ENCODE measurements around the gene MBNL1.

MBNL1 gene

DNA sequence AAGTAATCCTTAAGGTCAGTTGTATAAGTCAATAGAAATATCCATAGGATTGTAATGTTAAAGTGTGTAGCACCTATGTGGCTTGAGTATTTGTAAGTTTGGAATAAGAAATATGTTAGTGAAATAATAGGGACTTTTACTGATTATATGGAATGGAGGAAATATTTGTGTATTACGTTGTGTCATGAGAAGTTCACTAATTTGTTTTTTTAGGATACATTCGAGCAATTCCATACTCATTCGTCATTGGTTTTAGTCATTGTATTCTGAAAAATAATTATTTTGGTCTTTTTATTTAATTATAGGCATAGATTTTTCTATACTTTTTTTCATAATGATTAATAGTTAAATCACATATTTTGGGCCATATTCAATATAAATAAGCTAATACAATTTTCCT, 21.0 kb downstream of the MBNL1 start:
- TF ChIP-seq, protein P1, sequence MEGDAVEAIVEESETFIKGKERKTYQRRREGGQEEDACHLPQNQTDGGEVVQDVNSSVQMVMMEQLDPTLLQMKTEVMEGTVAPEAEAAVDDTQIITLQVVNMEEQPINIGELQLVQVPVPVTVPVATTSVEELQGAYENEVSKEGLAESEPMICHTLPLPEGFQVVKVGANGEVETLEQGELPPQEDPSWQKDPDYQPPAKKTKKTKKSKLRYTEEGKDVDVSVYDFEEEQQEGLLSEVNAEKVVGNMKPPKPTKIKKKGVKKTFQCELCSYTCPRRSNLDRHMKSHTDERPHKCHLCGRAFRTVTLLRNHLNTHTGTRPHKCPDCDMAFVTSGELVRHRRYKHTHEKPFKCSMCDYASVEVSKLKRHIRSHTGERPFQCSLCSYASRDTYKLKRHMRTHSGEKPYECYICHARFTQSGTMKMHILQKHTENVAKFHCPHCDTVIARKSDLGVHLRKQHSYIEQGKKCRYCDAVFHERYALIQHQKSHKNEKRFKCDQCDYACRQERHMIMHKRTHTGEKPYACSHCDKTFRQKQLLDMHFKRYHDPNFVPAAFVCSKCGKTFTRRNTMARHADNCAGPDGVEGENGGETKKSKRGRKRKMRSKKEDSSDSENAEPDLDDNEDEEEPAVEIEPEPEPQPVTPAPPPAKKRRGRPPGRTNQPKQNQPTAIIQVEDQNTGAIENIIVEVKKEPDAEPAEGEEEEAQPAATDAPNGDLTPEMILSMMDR (IDR thresholded peaks at IDR 0.05; ENCODE audit: control extremely low read depth, extremely low read depth, low read depth, missing control alignments) = no peak
- POLR2A ChIA-PET = no interaction called here
- DNase-seq (ENCODE audit: extremely low spot score) = no peak
- CTCF ChIA-PET = no interaction called here

DNA sequence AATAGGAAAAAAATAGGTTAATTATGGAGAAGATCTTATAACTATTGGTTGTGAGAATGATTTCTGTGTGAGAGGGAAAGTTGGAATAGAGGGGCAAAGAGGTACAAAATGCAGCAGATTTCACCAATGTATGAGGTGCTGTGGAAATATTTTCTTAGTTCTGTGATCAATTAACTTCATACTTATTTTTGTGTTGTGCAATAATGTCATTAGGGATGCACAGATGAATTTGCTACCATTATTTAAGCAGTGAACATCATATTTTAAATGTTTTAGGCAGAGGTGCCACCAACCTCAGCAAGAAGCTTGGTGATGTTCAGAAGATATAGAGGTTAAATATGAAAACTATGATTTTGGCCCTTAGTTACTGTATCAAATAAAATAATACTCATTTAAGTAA, 21.6 kb downstream of the MBNL1 start:
- ChIA-PET POLR2A (no interaction called here), CTCF (interaction anchor here (0.7 to 2.4 kb wide), 4 partner anchors 9 to 107 kb away, joined by 3 to 9 read pairs (median 4); no protein-coding TSS in a partner anchor)
- no peak for DNase-seq (ENCODE audit: extremely low spot score)
- TF ChIP-seq, protein P1 (IDR thresholded peaks at IDR 0.05; ENCODE audit: control extremely low read depth, extremely low read depth, low read depth, missing control alignments) = no peak

DNA sequence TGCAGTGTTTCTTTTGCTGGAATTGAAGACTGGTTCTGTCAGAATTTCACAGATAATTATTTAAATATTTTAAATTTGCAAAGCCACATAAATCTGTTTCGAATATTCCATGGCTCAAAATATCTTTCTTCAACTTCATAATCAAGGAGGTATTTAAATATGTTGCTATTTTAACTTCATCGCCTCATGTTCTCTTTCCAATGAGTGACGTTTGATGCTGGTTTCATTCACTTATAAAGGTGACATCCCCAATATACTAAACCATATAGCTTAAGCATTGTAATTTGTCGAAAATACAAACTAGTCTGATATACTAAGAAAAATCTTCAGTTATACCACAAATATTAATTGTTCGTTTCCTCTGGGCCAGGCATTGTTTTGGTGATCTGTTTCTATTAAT, 22.5 kb downstream of the MBNL1 start:
- no peak for DNase-seq (ENCODE audit: extremely low spot score)
- POLR2A ChIA-PET = no interaction called here
- CTCF ChIA-PET = interaction anchor here (1.4 to 2.4 kb wide), 3 partner anchors 10 to 108 kb away, joined by 3 to 9 read pairs (median 6); no protein-coding TSS in a partner anchor
- TF ChIP-seq, protein P1 (IDR thresholded peaks at IDR 0.05; ENCODE audit: control extremely low read depth, extremely low read depth, low read depth, missing control alignments) = no peak

DNA sequence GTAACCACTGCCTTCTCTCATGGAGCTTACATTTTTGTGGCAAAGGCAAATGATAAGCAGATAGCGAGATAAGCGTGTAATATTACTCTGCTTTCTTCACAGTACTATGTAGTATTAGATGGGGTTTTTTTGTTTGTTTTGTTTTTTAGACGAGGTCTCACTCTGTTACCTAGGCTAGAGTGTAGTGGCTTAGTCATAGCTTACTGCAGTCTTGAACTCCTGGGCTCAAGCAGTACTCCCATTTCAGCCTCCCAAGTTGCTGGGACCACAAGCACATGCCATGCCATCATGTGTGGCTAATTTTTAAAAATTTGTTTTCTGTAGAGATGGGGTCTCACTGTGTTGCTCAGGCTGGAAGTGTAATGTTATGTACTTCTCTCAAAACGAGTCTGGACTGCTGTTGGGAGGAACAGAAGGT, 22.9 kb downstream of the MBNL1 start:
- TF ChIP-seq, protein P1 (IDR thresholded peaks at IDR 0.05; ENCODE audit: control extremely low read depth, extremely low read depth, low read depth, missing control alignments) = no peak
- ChIA-PET POLR2A (no interaction called here), CTCF (interaction anchor here (0.9 to 2.4 kb wide), 5 partner anchors 10 to 108 kb away, joined by 3 to 9 read pairs (median 4); no protein-coding TSS in a partner anchor)
- DNase-seq (ENCODE audit: extremely low spot score) = no peak

DNA sequence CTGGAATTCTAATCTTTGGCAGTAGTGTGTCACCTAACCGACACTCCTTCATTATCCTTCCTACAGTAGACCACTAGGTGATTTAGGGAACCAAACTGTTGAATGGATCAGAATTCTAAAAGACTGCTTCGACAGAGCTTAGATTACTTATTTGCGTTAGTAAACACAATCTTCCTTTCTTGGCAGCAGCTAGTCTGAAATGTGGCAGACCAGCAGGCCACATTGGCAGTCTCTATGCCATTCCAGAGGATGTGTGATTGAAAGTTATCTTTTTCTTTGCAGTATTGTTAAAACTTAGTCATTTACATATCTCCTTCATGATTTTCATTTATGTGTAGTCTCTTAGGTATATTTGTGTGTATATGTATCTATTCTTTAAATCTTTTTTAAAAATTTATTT, 23.6 kb downstream of the MBNL1 start:
- POLR2A ChIA-PET = no interaction called here
- TF ChIP-seq, protein P1 (IDR thresholded peaks at IDR 0.05; ENCODE audit: control extremely low read depth, extremely low read depth, low read depth, missing control alignments) = no peak
- no peak for DNase-seq (ENCODE audit: extremely low spot score)
- CTCF ChIA-PET = interaction anchor here (0.9 to 2.4 kb wide), 3 partner anchors 11 to 39 kb away, joined by 3 to 9 read pairs (median 4); no protein-coding TSS in a partner anchor

DNA sequence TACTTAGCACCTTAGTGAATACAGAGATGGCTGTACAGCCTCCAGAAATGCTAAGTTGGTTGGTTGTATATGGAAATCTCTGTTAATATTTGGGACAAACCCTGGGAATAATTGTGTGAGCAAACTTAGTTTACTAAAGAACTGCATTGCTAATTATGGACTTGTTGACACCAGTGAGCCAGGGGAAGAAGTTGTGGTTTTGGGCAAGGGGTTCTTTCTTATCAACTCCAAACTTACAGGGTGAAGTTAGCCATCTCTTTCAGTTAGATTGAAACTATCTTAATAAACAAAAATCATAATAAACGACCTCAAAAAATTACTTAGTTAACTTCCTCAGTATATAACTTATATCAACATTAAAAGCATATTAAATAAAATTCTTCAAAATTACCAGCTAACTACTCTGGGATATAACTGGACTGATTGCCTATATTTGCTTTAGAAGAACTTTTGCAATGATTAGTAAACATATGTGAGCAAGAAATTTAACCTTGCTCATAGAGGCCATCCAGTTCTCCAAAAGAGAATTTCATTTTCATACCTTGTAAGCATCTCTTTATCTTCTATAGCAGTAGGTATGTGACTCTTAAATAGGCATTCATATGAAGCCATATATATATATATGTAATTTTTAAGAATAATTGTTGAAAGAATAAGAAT, 24.7 kb downstream of the MBNL1 start:
- CTCF ChIA-PET = no interaction called here
- DNase-seq (ENCODE audit: extremely low spot score) = no peak
- TF ChIP-seq, protein P1 (IDR thresholded peaks at IDR 0.05; ENCODE audit: control extremely low read depth, extremely low read depth, low read depth, missing control alignments) = no peak
- POLR2A ChIA-PET = no interaction called here
